GM18502 (cell line): ENCODE measurements around the gene PPP4C.

ENCODE experiments used
- ATAC-seq: cut with Tn5 transposase; IDR thresholded peaks from one replicate; pipeline ENCODE4 v1.9.1; 2021; ENCODE audit warnings: mild to moderate bottlenecking; ENCODE audit not compliant: unreplicated experiment, poor library complexity

The PPP4C gene

GRCh38 chr16:30078744-30079143 is 3.0 kb downstream of the PPP4C start:
- no peak for ATAC-seq

DNA sequence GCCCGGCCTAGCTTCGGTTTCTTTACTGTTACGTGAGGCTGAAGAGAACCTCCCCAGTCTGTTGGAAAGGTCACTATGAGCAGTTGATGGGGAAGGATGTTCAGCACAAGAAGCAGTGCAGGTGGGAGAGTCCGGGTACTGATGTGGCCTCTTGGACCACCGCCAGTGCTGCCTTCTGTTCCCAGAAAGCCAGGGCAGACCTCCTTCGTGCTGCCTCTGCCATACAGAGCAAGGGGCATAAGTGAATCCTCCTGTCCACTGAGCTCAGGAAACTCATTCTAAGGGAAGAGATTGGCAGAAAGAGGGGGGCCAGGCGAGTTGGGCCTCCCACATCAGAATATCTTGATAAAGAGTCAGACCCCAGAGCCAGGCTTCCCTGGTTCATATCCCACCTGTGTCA is 3.7 kb downstream of the PPP4C start:
- no peak for ATAC-seq

DNA sequence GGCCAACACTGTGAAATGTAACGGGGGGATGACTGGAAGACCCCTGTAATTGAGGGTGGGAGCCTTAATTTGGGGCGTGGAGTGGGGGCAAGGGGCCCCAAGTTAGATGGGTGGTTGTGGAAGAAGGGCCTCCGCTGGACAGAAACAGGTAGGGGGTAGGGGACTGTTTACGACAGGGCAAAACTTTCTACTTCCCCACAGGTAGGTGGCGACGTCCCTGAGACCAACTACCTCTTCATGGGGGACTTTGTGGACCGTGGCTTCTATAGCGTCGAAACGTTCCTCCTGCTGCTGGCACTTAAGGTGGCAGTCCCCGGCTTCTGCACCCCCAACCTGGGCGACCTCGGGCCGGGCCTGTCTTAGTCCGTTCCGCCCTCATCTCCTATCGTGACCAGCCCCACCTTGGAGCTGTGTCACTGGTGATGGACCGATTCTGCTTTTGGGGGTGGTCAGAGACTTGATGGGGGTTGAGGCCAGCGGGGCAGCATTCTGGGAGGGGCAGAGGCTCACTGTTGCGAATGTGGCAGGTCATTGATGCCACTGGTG is 6.8 kb downstream of the PPP4C start:
- no peak for ATAC-seq

DNA sequence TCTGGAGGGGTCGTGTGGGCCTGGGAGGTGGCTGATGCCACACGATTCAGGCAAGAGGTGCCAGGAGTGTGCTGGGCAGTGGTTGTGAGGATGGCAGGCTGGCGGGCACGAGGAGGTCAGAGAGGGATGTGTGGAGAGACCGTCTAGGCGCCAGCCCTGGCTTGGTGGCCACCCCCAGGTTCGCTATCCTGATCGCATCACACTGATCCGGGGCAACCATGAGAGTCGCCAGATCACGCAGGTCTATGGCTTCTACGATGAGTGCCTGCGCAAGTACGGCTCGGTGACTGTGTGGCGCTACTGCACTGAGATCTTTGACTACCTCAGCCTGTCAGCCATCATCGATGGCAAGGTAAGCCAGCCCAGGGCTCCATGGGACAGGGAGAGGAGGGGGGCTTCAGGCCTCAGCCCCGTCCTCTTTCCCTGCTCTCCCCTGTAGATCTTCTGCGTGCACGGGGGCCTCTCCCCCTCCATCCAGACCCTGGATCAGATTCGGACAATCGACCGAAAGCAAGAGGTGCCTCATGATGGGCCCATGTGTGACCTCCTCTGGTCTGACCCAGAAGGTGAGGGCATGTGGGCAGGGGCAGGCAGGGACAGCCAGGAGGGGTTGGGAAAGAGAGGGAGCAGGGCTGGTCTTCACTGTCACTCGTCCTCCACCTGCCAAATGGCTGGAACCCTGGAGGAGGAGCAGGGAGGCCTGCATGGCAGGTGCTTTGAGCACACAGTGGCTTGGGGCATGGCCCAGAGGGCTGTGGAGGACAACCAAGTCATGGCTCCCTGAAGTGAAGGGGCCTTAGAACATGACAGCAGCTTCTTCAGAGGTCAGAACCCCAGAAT is 7.6 kb downstream of the PPP4C start:
- no peak for ATAC-seq

DNA sequence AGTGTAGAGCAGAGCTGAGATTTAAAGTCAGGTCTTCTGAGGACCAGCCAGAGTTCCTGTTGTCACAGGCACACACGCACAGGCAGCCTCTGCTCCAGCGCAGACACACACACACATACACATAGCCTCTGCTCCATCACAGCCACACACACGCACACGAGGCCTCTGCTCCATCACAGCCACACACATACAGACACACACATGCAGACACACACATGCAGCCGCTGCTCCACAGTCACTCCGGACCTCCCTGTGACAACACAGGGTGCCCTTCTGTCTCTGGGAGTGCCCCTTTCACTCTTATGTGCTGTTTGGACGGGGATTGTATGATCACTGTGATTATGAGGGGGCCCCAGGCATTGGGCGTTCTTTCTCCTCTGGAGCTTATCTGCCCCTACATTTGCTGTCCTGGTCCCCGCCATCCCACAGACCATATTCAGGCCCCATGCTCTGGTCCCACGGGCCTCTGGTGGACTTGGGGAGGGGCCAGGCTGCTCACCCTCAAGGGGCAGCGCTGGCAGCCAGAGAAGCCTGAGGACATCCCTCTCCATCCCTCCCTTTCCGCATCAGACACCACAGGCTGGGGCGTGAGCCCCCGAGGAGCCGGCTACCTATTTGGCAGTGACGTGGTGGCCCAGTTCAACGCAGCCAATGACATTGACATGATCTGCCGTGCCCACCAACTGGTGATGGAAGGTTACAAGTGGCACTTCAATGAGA is 8.5 kb downstream of the PPP4C start:
- ATAC-seq, result no peak

DNA sequence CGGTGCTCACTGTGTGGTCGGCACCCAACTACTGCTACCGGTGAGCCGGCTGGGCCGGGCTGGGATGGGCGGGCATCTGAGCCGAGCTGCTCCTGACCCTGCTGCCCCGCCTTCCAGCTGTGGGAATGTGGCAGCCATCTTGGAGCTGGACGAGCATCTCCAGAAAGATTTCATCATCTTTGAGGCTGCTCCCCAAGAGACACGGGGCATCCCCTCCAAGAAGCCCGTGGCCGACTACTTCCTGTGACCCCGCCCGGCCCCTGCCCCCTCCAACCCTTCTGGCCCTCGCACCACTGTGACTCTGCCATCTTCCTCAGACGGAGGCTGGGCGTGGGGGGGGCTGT is 9.0 kb downstream of the PPP4C start:
- no peak for ATAC-seq

DNA sequence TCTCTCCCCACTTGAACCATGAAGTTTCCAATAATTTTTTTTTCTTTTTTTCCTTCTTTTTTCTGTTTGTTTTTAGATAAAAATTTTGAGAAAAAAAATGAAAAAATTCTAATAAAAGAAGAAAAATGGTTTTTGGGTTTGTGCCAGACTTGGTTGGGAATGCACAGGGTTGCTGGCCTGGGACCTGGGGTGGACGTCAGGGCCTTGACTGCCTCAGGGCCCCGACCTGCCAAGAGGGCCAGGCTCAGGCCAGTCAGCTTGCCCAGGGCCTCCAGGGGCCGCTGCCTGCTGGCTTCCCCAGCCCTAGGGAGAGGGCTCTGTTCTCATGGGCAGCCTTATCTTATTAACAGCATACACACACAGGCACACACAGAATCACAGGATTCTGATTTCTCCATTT is 9.5 kb downstream of the PPP4C start:
- no peak for ATAC-seq

DNA sequence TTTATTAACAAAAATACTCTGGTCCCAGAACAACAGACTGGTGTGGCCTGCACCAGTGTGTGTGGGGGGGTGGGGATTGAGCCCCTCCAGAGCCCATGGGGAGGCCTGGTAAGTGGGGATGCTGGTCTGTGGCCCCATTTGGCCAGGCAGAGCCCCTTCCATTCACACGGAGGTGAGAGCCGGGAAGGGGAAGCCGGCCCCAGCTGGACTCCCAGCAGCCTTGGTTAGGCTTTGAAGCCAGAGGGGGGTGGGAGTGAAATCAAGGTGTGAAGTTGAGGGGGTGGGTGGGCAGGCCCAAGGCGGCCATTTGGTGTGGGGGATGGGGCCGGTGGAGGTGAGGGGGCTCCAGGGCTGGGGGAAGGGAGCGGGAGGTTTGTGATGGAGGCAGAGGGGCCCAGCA is 10.0 kb downstream of the PPP4C start:
- ATAC-seq, result no peak

GRCh38 chr16:30086291-30087140 is 10.7 kb downstream of the PPP4C start:
- no peak for ATAC-seq

- no peak for ATAC-seq
Measured at GRCh38 chr16:30087181-30087898, 11.5 kb downstream of the PPP4C start.

GRCh38 chr16:30088237-30088831 is 12.5 kb downstream of the PPP4C start:
- ATAC-seq, result no peak

DNA sequence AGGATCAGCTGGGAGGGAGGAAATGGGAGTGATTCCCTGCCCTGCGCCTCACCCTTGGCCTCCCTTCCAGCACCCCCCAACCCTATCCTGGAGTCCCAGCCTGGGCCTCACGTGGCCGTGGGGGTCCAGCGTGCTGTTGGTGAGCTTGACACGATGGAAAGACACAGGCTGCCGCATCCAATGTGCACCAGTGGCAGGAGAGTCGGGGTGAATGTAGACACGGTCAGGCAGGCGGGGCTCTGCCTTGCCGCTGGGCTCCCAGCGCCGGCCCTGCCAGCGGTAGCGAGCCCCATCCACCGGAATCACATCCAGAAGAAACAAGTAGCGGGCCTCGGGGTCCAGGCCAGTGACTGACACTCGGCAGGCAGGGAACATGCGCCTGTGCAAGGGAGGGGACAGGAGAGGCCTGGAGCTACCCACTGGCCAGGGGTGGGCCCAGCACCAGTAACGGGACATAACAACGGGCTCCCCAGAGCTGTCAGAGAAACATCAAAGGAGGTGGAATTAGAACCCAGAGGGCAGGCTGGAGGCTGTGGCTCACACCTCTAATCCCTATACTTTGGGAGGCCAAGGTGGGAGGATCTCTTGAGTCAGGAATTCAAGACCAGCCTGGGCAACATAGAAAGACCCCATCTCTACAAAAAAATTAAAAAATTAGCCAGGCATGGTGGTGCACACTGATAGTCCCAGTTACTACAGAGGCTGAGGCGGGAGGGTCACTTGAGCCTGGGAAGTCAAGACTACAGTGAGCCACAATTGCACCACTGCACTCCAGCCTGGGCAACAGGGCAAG is 13.2 kb downstream of the PPP4C start:
- ATAC-seq, result no peak

- ATAC-seq, result no peak
Measured at GRCh38 chr16:30090610-30091331, 15.0 kb downstream of the PPP4C start.

DNA sequence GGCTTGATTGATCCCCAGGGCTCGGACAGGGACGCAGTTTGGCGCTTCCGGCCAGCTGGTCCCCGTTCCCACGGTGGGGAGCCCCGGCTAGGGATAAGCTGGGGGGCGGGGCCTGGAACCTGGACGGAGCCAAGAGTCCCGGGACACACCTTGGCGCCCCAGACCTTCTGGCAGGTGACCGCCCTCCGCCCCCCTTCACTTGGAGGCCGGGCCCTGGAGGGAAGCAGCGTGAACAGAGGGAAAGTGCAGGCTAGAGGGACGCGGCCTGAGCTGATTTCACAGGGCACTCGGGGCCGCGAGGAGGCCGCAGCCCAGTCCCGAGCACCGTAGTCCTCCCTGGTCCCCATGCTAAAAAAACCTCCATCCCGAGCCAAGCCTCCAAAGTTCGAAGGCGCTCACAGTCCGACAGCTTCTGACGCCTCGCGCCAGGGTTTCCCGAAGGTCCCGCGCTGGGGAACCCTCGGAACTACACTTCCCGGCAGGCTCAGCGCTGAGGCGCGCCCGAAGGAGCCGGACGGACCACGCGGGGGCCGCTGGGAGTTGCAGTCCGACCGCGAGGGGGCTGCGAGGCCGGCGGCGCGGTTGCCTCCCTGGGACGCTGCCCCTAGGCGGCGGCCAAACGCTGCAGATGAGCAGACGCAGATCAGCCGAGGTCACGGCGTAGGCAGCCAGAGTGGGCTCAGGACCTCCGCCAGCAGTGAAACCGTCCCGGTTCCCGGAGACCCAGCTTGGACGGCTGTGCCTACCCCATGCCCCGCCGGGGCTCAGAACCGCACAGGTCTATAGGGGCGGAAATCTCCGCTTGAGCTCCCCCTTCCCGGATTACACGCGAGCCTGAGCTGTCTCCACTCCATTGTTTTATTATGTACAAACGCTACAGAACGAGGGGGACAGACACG is 15.9 kb downstream of the PPP4C start, which contains the start of gene TBX6:
TSS of gene TBX6 (minus strand) at position 451 of the 899 bp plus-strand sequence. CDS start 731 bp downstream, outside the sequence.
- peak; percentile 71 for ATAC-seq

- ATAC-seq, result peak; percentile 41
Measured at GRCh38 chr16:30092373-30093010, 16.7 kb downstream of the PPP4C start.

GRCh38 chr16:30094541-30095165 is 18.9 kb downstream of the PPP4C start:
- no peak for ATAC-seq
